ENCODE measurements around the gene SERINC5. TPM values are rescaled to one million over a fixed set of nuclear protein-coding genes. Genes with fewer than 3 reads are reported as not detected.
"Not testable (repeated sequence)": the region's sequence is repeated elsewhere in the genome, so short reads cannot be mapped to it uniquely, and the experiment has no call there.

Gene SERINC5
- 44.8 TPM for total RNA-seq

- FAIRE-seq (no peak), DNase-seq (ENCODE audit: low spot score in 2 of 2) (peak; percentile 94 to 97)
Measured at GRCh38 chr5:80255811-80256712, at the start of gene SERINC5. SERINC5 (minus strand) TSS chr5:80256048; CDS start chr5:80255922, 126 bp downstream.

DNA sequence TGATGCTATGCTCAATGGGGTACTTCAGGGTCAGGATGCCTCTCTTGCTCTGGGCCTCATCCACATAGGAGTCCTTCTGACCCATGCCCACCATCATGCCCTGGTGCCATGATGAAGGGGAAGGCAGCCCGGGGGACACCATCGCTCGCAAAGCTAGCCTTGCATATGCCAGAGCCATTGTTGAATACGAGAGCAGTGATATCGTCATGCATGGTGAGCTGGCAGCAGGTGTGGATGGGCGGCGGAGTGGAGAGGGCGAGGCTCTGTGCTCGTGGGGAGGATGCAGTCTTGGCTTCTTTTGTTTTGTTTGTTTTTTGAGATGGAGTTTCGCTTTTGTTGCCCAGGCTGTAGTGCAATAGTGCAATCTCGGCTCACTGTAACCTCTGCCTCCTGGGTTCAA lies 46.8 kb upstream of the SERINC5 start:
- DNase-seq (ENCODE audit: low spot score in 2 of 2): no peak
- no peak for FAIRE-seq

DNA sequence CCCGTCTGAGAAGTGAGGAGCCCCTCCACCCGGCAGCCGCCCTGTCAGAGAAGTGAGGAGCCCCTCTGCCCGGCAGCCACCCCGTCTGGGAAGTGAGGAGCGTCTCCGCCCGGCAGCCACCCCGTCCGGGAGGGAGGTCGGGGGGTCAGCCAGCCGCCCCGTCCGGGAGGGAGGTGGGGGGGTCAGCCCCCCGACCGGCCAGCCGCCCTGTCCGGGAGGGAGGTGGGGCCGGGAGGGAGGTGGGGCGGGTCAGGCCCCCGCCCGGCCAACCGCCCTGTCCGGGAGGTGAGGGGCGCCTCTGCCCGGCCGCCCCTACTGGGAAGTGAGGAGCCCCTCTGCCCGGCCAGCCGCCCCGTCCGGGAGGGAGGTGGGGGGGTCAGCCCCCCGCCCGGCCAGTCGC lies 45.5 kb upstream of the SERINC5 start:
- FAIRE-seq; DNase-seq (ENCODE audit: low spot score in 2 of 2): not testable (repeated sequence)

- not testable (repeated sequence) for DNase-seq (ENCODE audit: low spot score in 2 of 2); FAIRE-seq
Measured at GRCh38 chr5:80300796-80301195, 44.9 kb upstream of the SERINC5 start.

DNA sequence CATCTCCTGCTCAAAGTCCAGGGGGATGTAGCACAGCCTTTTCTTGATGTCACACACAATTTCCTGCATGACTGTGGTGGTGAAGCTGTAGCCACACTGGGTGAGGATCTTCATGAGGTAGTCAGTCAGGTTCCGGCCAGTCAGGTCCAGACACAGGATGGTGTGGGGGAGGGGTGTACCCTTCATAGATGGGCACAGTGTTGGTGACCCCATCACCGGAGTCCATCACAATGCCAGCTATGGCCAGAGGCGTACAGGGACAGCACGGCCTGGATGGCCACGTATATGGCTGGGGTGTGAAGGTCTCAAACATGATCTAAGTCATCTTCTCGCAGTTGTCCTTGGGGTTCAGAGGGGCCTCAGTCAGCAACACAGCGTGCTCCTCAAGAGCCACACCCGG lies 44.3 kb upstream of the SERINC5 start:
- DNase-seq (ENCODE audit: low spot score in 2 of 2): no peak
- FAIRE-seq: no peak

DNA sequence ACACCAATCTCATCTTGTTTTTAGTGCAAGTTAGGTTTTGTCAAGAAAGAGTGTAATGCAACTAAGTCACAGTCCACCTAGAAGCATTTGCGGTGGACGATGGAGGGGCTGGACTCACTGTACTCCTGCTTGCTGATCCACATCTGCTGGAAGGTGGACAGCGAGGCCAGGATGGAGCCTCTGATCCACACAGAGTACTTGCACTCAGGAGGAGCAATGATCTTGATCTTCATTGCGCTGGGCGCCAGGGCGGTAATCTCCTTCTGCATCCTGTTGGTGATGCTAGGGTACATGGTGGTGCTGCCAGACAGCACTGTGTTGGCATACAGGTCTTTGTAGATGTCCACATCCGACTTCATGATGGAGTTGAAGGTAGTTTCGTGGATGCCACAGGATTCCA lies 43.8 kb upstream of the SERINC5 start:
- FAIRE-seq (no peak), DNase-seq (ENCODE audit: low spot score in 2 of 2) (no peak)

- no peak for FAIRE-seq
- DNase-seq (ENCODE audit: low spot score in 2 of 2): no peak
Measured at GRCh38 chr5:80296121-80296520, 40.3 kb upstream of the SERINC5 start.

DNA sequence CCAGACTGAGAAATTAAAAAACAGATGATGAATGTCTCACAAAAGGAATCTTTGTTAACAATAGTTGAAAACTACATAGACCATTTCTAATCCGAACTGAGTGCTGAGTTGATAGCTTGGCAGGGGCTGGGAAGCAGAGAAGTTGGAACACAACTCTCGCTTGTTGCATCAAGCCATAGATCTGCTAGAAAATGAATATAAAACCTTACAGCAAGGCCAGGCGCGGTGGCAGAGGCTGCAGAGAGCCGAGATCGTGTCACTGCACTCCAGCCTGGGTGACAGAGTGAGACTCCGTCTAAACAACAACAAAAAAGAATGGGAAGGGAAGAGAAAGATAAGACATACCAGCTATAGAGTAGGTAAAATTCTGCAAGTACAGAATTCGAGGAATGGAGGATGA lies 35.9 kb upstream of the SERINC5 start:
- FAIRE-seq (no peak), DNase-seq (ENCODE audit: low spot score in 2 of 2) (no peak)

GRCh38 chr5:80289320-80289719 lies 33.5 kb upstream of the SERINC5 start:
- DNase-seq (ENCODE audit: low spot score in 2 of 2) (no peak), FAIRE-seq (no peak)

DNA sequence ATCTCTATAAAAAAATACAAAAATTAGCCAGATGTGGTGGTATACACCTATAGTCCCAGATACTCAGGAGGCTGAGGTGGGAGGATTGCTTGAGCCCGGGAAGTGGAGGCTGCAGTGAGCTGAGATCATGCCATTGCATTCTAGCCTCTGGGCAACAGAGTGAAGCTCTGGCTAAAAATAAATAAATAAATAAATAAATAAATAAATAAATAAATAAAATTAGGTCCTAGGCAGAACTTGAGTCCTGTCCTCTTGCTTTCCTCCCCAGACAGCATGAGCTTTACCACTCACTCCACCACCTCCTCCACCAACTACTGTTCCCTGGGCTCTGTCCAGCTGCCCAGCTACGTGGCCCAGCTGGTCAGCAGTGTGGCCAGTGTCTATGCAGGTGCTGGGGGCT lies 32.3 kb upstream of the SERINC5 start:
- FAIRE-seq (no peak), DNase-seq (ENCODE audit: low spot score in 2 of 2) (no peak)

DNA sequence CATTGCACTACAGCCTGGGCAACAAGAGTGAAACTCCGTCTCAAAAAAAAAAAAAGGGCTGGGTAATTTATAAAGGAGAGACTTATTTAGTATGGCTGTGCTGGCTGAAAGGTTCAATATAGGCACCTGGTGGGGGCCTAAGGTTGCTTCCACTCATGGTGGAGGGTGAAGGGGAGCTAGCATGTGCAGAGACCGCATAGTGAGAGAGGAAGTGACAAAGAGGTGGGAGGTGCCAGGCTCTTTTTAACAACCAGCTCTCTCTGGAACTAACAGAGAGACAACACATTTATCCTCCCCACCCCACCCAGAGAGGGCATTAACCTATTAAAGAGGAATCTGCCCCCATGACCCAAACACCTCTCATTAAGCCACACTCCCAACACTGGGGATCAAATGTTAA lies 28.9 kb upstream of the SERINC5 start:
- FAIRE-seq (no peak), DNase-seq (ENCODE audit: low spot score in 2 of 2) (no peak)

- no peak for FAIRE-seq
- DNase-seq (ENCODE audit: low spot score in 2 of 2): no peak
Measured at GRCh38 chr5:80283360-80283759, 27.5 kb upstream of the SERINC5 start.

- FAIRE-seq (no peak), DNase-seq (ENCODE audit: low spot score in 2 of 2) (no peak)
Measured at GRCh38 chr5:80282054-80282453, 26.2 kb upstream of the SERINC5 start.

DNA sequence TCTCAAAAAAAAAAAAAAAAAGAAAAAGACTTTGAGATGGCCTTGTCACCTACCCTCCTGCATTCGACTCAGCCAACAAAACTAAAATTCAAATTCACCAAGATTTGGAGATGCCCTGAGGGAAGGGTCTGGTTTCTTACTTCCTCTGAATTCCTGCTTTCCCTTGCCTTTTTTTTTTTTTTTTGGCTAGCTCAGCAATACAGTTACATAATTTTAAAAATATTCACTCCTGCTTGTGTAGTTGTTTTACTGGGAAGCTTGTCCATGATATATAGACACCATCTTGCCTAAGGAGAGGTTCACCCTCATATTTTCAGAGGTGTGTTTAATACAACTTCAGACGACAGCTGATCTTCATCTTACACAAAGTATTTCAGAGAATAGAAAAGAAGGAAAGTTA lies 21.3 kb upstream of the SERINC5 start:
- DNase-seq (ENCODE audit: low spot score in 2 of 2) (no peak), FAIRE-seq (no peak)

GRCh38 chr5:80276186-80276585 lies 20.3 kb upstream of the SERINC5 start:
- FAIRE-seq: no peak

DNA sequence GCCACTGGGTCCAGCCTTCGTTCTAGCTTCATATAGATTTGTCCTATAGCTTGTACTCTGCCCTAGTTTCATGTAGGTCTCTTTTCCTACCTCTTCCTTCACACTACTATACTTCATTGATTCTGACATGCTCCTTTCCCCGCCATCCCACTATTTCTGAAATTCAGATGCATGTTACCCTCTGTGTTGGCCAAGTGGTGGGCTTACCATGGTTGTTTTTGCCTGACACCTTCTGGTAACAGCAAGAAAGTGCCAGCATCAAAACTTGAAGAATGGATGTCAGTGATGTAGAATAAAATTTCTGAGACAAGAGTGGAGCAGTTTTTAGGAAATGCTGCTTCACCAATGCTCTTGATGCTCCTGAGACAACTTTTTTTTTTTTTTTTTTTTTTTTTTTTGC lies 19.5 kb upstream of the SERINC5 start:
- DNase-seq (ENCODE audit: low spot score in 2 of 2) (peak in 1 of 2 donors; percentile 47), FAIRE-seq (peak; percentile 83)

More at GRCh38 chr5:80276186-80276585, 20.3 kb upstream of the SERINC5 start:
- no peak for DNase-seq (ENCODE audit: low spot score in 2 of 2)

GRCh38 chr5:80270543-80270942 lies 14.7 kb upstream of the SERINC5 start:
- FAIRE-seq: not testable (repeated sequence)

DNA sequence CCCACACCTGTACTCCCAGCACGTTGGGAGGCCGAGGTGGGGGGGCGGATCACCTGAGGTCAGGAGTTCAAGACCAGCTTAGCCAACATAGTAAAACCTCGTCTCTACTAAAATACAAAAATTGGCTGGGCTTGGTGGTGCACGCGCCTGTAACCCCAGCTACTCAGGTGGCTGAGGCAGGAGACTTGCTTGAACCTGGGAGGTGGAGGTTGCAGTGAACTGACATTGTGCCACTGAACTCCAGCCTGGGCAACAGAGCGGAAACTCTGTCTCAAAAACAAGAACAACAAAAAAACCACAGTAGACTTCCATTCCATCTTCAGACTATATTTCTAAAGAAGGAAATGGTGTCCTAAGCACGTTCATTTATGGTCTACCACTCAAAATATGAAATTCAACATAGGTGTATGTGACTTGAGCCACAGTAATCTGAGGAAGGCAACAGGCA lies 14.2 kb upstream of the SERINC5 start:
- DNase-seq (ENCODE audit: low spot score in 2 of 2): no peak
- no peak for FAIRE-seq

More at GRCh38 chr5:80270543-80270942, 14.7 kb upstream of the SERINC5 start:
- not testable (repeated sequence) for DNase-seq (ENCODE audit: low spot score in 2 of 2)

DNA sequence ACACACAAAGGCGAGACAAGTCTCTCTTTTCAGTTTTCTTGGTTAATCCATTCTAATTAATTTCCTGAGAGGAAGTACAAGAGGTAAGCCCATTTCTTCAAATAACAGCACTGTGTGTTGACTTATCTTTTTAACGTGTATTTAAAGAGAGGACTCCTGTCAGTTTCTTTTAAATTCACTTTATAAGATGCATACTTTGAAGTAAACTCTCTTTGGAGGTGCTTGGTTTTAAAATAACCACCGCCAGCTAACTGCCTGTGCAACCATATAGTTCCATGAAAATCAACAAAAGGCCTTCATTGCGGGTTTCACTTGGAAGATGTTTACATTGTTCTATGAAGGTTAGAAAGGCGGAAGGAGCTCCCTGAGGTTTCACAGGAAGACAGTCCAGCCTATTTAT lies 13.1 kb upstream of the SERINC5 start:
- no peak for DNase-seq (ENCODE audit: low spot score in 2 of 2)
- no peak for FAIRE-seq

DNA sequence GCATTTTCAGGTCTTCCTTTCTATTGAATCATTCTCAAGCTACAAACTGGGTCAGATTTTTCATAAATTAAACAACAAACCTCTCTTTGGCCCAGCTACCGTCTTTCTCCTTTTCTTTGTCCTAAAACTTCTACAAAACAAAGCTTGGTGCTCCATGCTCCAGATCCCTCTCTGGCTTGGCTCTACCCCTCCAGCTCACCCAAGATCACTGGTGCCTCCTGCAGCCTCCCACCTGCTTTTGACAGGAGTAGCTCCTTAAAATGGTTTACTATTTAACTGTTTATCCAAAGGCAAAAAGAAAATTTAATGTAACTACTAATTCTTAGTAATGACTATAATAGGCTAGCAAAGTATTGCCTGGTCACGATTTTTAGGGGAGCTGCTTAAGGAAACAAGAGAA lies 10.7 kb upstream of the SERINC5 start:
- DNase-seq (ENCODE audit: low spot score in 2 of 2) (no peak), FAIRE-seq (no peak)

- no peak for FAIRE-seq
- no peak for DNase-seq (ENCODE audit: low spot score in 2 of 2)
Measured at GRCh38 chr5:80260461-80260860, 4.6 kb upstream of the SERINC5 start.

All from frontal cortex (tissue), 4 donors.